Muscle of back (tissue), 11 donors: ENCODE data around the gene ESRRG. TPM values are rescaled to one million over a fixed set of nuclear protein-coding genes. Genes with fewer than 3 reads are reported as not detected.

Experiments used
- DNase-seq, 3 donors: peaks; one replicate each; pipeline versions ENCODE4 v3.0.0 to v3.0.0-alpha.2; 2013
- polyA plus RNA-seq, 10 donors: library from polyadenylated mRNA; unstranded; fragments of 120-200 nt; gene quantifications; one replicate each; pipeline ENCODE4 v1.2.1, GENCODE V29; 2013; ENCODE audit not compliant: insufficient read length in 10 of 10

The ESRRG gene
- polyA plus RNA-seq, 10 donors = 14.0 to 26.0 (median 20.5) TPM

- DNase-seq = peak in 1 of 3 donors; percentile 63
These were observed 266.5 kb downstream of the ESRRG start for GRCh38 chr1:216456682-216457081.

- DNase-seq = no peak
These were observed 269.5 kb downstream of the ESRRG start for GRCh38 chr1:216453777-216454176.
